H1 (cell line): ENCODE data around the gene NCK1.

Source experiments
- CREB1 ChIP-seq: IDR thresholded peaks from 2 replicates; pipeline ENCODE4 v1.6.1; 2012; ENCODE audit warnings: inconsistent platforms
- POLR2A ChIP-seq, 2 experiments: IDR thresholded peaks; 1 replicate in 1 of 2; 2 replicates in 1 of 2; pipeline ENCODE4 v1.6.1; 2011; ENCODE audit warnings: low read depth in 2 of 2, low read length in 2 of 2, mild to moderate bottlenecking in 2 of 2; ENCODE audit errors: control extremely low read depth in 1 of 2
- SP4 ChIP-seq: IDR thresholded peaks from 2 replicates; pipeline ENCODE4 v1.6.1; 2012; ENCODE audit warnings: low read length, inconsistent platforms
- SRF ChIP-seq: IDR thresholded peaks from 2 replicates; pipeline ENCODE4 v1.6.1; 2011; ENCODE audit warnings: mild to moderate bottlenecking, low read depth, low read length, moderate library complexity
- TF ChIP-seq, protein P1 (sequence below), 3 experiments: IDR thresholded peaks; 1 replicate in 2 of 3; 2 replicates in 1 of 3; pipeline versions ENCODE4 v1.5.1 to v1.6.1; 2011; ENCODE audit warnings: low read length in 3 of 3, mild to moderate bottlenecking in 3 of 3, inconsistent platforms in 2 of 3, low read depth in 1 of 3, moderate library complexity in 1 of 3; ENCODE audit not compliant: insufficient read depth in 1 of 3; ENCODE audit errors: control extremely low read depth in 1 of 3
- TF ChIP-seq, protein P2 (sequence below): IDR thresholded peaks from 2 replicates; pipeline ENCODE4 v1.6.1; 2012; ENCODE audit warnings: inconsistent platforms

DNA sequence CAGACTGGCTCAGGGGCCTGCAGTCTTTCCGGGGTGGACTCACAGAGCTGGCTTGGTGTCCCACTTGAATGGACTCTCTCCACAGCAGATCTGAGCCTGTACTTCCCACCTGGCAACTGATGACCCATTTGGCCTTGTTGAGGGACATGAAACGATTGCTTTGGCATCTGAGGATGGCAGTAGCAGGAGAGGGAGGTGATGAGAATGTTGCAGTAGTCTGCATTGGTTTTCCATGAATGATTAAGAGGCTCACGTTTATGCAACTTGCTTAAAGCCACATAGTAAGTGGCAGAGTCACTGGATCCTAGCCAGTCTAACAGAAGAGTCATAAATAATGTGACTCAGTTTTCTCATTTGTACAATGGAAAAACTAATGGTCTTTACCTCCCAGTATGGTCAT, 117.7 kb downstream of the NCK1 start:
- TF ChIP-seq POLR2A (IDR thresholded peaks at IDR 0.05; ENCODE audit: control extremely low read depth in 1 of 2, low read depth in 2 of 2, low read length in 2 of 2) (no peak), SRF (no peak), SP4 (no peak), CREB1 (no peak)
- TF ChIP-seq, protein P1, sequence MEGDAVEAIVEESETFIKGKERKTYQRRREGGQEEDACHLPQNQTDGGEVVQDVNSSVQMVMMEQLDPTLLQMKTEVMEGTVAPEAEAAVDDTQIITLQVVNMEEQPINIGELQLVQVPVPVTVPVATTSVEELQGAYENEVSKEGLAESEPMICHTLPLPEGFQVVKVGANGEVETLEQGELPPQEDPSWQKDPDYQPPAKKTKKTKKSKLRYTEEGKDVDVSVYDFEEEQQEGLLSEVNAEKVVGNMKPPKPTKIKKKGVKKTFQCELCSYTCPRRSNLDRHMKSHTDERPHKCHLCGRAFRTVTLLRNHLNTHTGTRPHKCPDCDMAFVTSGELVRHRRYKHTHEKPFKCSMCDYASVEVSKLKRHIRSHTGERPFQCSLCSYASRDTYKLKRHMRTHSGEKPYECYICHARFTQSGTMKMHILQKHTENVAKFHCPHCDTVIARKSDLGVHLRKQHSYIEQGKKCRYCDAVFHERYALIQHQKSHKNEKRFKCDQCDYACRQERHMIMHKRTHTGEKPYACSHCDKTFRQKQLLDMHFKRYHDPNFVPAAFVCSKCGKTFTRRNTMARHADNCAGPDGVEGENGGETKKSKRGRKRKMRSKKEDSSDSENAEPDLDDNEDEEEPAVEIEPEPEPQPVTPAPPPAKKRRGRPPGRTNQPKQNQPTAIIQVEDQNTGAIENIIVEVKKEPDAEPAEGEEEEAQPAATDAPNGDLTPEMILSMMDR (IDR thresholded peaks at IDR 0.05; ENCODE audit: control extremely low read depth in 1 of 3, insufficient read depth in 1 of 3, low read depth in 1 of 3, low read length in 3 of 3): no peak
- TF ChIP-seq, protein P2, sequence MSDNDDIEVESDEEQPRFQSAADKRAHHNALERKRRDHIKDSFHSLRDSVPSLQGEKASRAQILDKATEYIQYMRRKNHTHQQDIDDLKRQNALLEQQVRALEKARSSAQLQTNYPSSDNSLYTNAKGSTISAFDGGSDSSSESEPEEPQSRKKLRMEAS: no peak
